ENCODE results near the gene HLA-DRB5. TPM values are rescaled to one million over a fixed set of nuclear protein-coding genes. Genes with fewer than 3 reads are reported as not detected.

HLA-DRB5 gene
- polyA plus RNA-seq, 3 donors = 168 to 1,407 (median 394) TPM

- no peaks in the 10 kb centered on the region for H3K4me1 ChIP-seq (ENCODE audit: control insufficient read depth in 1 of 2, insufficient read depth in 2 of 2, low read length in 2 of 2)
- no peak overlapping the region for H2AFZ ChIP-seq (ENCODE audit: insufficient read depth, low read depth, low read length, poor library complexity, severe bottlenecking)
- no peak for TF ChIP-seq CTCF (IDR thresholded peaks at IDR 0.05)
- H3K4me2 ChIP-seq (replicated peaks; ENCODE audit: extremely low read depth, low read length, poor library complexity, severe bottlenecking) = no peak overlapping the region
- no peaks in the 10 kb centered on the region for H3K9me3 ChIP-seq (replicated peaks in 1 of 2; ENCODE audit: control insufficient read depth in 1 of 2, insufficient read depth in 1 of 2, low read length in 2 of 2)
- H3K36me3 Mint-ChIP-seq = peaks cover 2 to 39% of the 10 kb centered on the region in 2 donors
- WGBS (ENCODE audit: insufficient coverage) = no CpG with 5 or more reads among the region's 9 CpGs
- H3K4me3 Mint-ChIP-seq = no peak overlapping the region
- H3K27ac Mint-ChIP-seq = peak overlapping the region in 2 of 7 donors; percentile 39 to 42
- no peak overlapping the region for H3K9ac ChIP-seq (ENCODE audit: insufficient read depth, low read length, poor library complexity, severe bottlenecking)
- no peak for DNase-seq
- H3K79me2 ChIP-seq (ENCODE audit: insufficient read depth, low read length) = peaks cover 4% of the 10 kb centered on the region
- no peaks in the 10 kb centered on the region for H3K27me3 ChIP-seq (ENCODE audit: control insufficient read depth in 2 of 2, insufficient read depth in 2 of 2, low read length in 2 of 2)
- H3K4me3 ChIP-seq (replicated peaks in 1 of 3; ENCODE audit: low read depth in 2 of 3, low read length in 3 of 3) = no peak overlapping the region
- H3K36me3 ChIP-seq (replicated peaks in 1 of 2; ENCODE audit: control insufficient read depth in 1 of 2, insufficient read depth in 2 of 2, low read length in 2 of 2) = peaks cover 11 to 25% of the 10 kb centered on the region in 2 donors
- no peak overlapping the region for H3K27ac ChIP-seq (ENCODE audit: low read depth in 1 of 2, low read length in 2 of 2)
- intact Hi-C loops (cut with micrococcal nuclease) = no loop called here
- H3K4me1 Mint-ChIP-seq = peaks cover 12% of the 10 kb centered on the region
- no peaks in the 10 kb centered on the region for H3K9me3 Mint-ChIP-seq
- peaks cover 0 to 5% (median 0%) of the 10 kb centered on the region in 3 donors for H3K27me3 Mint-ChIP-seq (ENCODE audit: low read depth in 3 of 3)
- H4K20me1 ChIP-seq (ENCODE audit: insufficient read depth, low read length) = no peaks in the 10 kb centered on the region
Observed at GRCh38 chr6:32554116-32554965, 24.3 kb upstream of the HLA-DRB5 start.

- Mint-ChIP-seq H3K36me3 (peaks cover 0 to 30% of the 10 kb centered on the region in 2 donors), H3K4me3 (no peak overlapping the region), H3K27me3 (ENCODE audit: low read depth in 3 of 3) (peaks cover 0 to 4% (median 0%) of the 10 kb centered on the region in 3 donors), H3K4me1 (peaks cover 6% of the 10 kb centered on the region), H3K9me3 (peaks cover 0 to 3% (median 0%) of the 10 kb centered on the region in 7 donors), H3K27ac (peak overlapping the region in 1 of 7 donors; percentile 79)
- WGBS (ENCODE audit: insufficient coverage) = no CpG with 5 or more reads among the region's 5 CpGs
- no peaks in the 10 kb centered on the region for H3K27me3 ChIP-seq (ENCODE audit: control insufficient read depth in 2 of 2, insufficient read depth in 2 of 2, low read length in 2 of 2)
- peaks cover 11 to 25% of the 10 kb centered on the region in 2 donors for H3K36me3 ChIP-seq (replicated peaks in 1 of 2; ENCODE audit: control insufficient read depth in 1 of 2, insufficient read depth in 2 of 2, low read length in 2 of 2)
- H3K4me2 ChIP-seq (replicated peaks; ENCODE audit: extremely low read depth, low read length, poor library complexity, severe bottlenecking) = no peak overlapping the region
- no peaks in the 10 kb centered on the region for H3K79me2 ChIP-seq (ENCODE audit: insufficient read depth, low read length)
- DNase-seq = no peak
- no peak for TF ChIP-seq CTCF (IDR thresholded peaks at IDR 0.05)
- H3K4me1 ChIP-seq (ENCODE audit: control insufficient read depth in 1 of 2, insufficient read depth in 2 of 2, low read length in 2 of 2) = no peaks in the 10 kb centered on the region
- intact Hi-C loops (cut with micrococcal nuclease) = no loop called here
- no peak overlapping the region for H3K9ac ChIP-seq (ENCODE audit: insufficient read depth, low read length, poor library complexity, severe bottlenecking)
- no peak overlapping the region for H2AFZ ChIP-seq (ENCODE audit: insufficient read depth, low read depth, low read length, poor library complexity, severe bottlenecking)
- H3K4me3 ChIP-seq (replicated peaks in 1 of 3; ENCODE audit: low read depth in 2 of 3, low read length in 3 of 3) = no peak overlapping the region
- no peak overlapping the region for H3K27ac ChIP-seq (ENCODE audit: low read depth in 1 of 2, low read length in 2 of 2)
- H4K20me1 ChIP-seq (ENCODE audit: insufficient read depth, low read length) = no peaks in the 10 kb centered on the region
- no peaks in the 10 kb centered on the region for H3K9me3 ChIP-seq (replicated peaks in 1 of 2; ENCODE audit: control insufficient read depth in 1 of 2, insufficient read depth in 1 of 2, low read length in 2 of 2)
Observed at GRCh38 chr6:32553037-32553742, 23.1 kb upstream of the HLA-DRB5 start.
